Tibial nerve (tissue), 4 donors: ENCODE data around the gene NENF. TPM values are rescaled to one million over a fixed set of nuclear protein-coding genes. Genes with fewer than 3 reads are reported as not detected.

Experiments used
- DNase-seq, 2 donors: peaks; one replicate each; pipeline ENCODE4 v3.0.0-alpha.2; 2019; ENCODE audit warnings: low spot score in 2 of 2
- H3K27ac ChIP-seq, 4 donors: fragments of 200-600 bp; sonication (generic) in 3 of 4; one replicate each; pipeline ENCODE4 v1.5.1; 2017 to 2019; ENCODE audit warnings: mild to moderate bottlenecking in 1 of 4
- H3K27me3 ChIP-seq, 2 donors: fragments of 200-600 bp; sonication (generic) in 1 of 2; one replicate each; pipeline versions ENCODE4 v1.5.1 to v1.6.0; 2017 to 2019
- H3K36me3 ChIP-seq, 3 donors: fragments of 200-600 bp; sonication (generic); one replicate each; pipeline ENCODE4 v1.5.1; 2018 to 2019
- H3K4me1 ChIP-seq, 4 donors: fragments of 200-600 bp; sonication (generic) in 3 of 4; one replicate each; pipeline ENCODE4 v1.5.1; 2017 to 2019
- H3K4me3 ChIP-seq, 4 donors: fragments of 200-600 bp; sonication (generic) in 3 of 4; one replicate each; pipeline ENCODE4 v1.5.1; 2017 to 2019; ENCODE audit warnings: mild to moderate bottlenecking in 1 of 4, moderate library complexity in 1 of 4
- H3K9me3 ChIP-seq, 4 donors: fragments of 200-600 bp; sonication (generic) in 3 of 4; one replicate each; pipeline ENCODE4 v1.5.1; 2017 to 2019
- CTCF ChIP-seq, 5 experiments: fragments of 200-600 bp in 3 of 5; fragments of 450-650 bp in 2 of 5; sonication (generic) in 3 of 5; IDR thresholded peaks; one replicate each; pipeline ENCODE4 v1.5.1; 2016 to 2019; ENCODE audit warnings: antibody characterized with exemption in 5 of 5, mild to moderate bottlenecking in 3 of 5, moderate library complexity in 2 of 5
- EP300 ChIP-seq, 2 donors: sonication (generic); formaldehyde crosslinking; IDR thresholded peaks; one replicate each; pipeline ENCODE4 v1.6.1; 2017; ENCODE audit warnings: antibody characterized with exemption in 2 of 2, mild to moderate bottlenecking in 1 of 2
- POLR2A ChIP-seq, 2 donors: fragments of 450-650 bp; IDR thresholded peaks; one replicate each; pipeline ENCODE4 v1.6.1; 2017; ENCODE audit warnings: antibody characterized with exemption in 2 of 2, mild to moderate bottlenecking in 2 of 2, moderate library complexity in 2 of 2
- WGBS, 2 donors: methylation state at CpG; one replicate each; pipeline ENCODE4 v1.1.5; 2018; 5-methylcytosine and 5-hydroxymethylcytosine counted together
- total RNA-seq, 4 donors: library from RNA; depleted of rRNA; stranded (reverse); fragments of >200 nt; gene quantifications; one replicate each; pipeline ENCODE4 v1.1.0, GENCODE V29; 2016

The NENF gene
- total RNA-seq, 4 donors from 2014 or later: 164 to 211 (median 164) TPM

- H3K27me3 ChIP-seq: no peaks in the 10 kb centered on the region
- H3K4me3 ChIP-seq: no peak overlapping the region
- H3K9me3 ChIP-seq: no peaks in the 10 kb centered on the region
- peaks cover 0 to 40% (median 0%) of the 10 kb centered on the region in 3 donors for H3K36me3 ChIP-seq
- TF ChIP-seq EP300 (IDR thresholded peaks at IDR 0.05): no peak
- TF ChIP-seq POLR2A (IDR thresholded peaks at IDR 0.05): no peak
- no peak for TF ChIP-seq CTCF (IDR thresholded peaks at IDR 0.05)
- H3K27ac ChIP-seq: no peak overlapping the region
- DNase-seq: no peak
- peaks cover 0 to 11% (median 4%) of the 10 kb centered on the region in 4 donors for H3K4me1 ChIP-seq
- WGBS, 2 donors: 80 to 97% methylated on average over 3 of the region's 3 CpGs
These were observed 20.3 kb upstream of the NENF start for GRCh38 chr1:212412374-212412773.

- H3K27me3 ChIP-seq: no peaks in the 10 kb centered on the region
- no peaks in the 10 kb centered on the region for H3K9me3 ChIP-seq
- WGBS, 2 donors: 13 to 14% methylated on average over 21 of the region's 21 CpGs
- H3K36me3 ChIP-seq: peaks cover 0 to 25% (median 0%) of the 10 kb centered on the region in 3 donors
- peak overlapping the region in 1 of 4 donors; percentile 72 for H3K27ac ChIP-seq
- no peak for DNase-seq
- TF ChIP-seq CTCF (IDR thresholded peaks at IDR 0.05) (no peak), POLR2A (IDR thresholded peaks at IDR 0.05) (no peak), EP300 (IDR thresholded peaks at IDR 0.05) (no peak)
- H3K4me3 ChIP-seq: peak overlapping the region; percentile 67 to 93 (median 80)
- H3K4me1 ChIP-seq: peaks cover 0 to 11% (median 4%) of the 10 kb centered on the region in 4 donors
These were observed 18.8 kb upstream of the NENF start for GRCh38 chr1:212413902-212414327.

- Histone ChIP-seq H3K9me3 (no peaks in the 10 kb centered on the region), H3K27ac (peak within 1 kb of the TSS in 3 of 4 donors; percentile 50 to 73 (median 72))
- TF ChIP-seq EP300 (IDR thresholded peaks at IDR 0.05): peak in 1 of 2 donors; percentile 65
- TF ChIP-seq POLR2A (IDR thresholded peaks at IDR 0.05): peak in 1 of 2 donors; percentile 25
- TF ChIP-seq CTCF (IDR thresholded peaks at IDR 0.05): peak in 1 of 5 experiments; percentile 27
These were observed 18.2 kb upstream of the NENF start, which contains the start of gene PACC1 for GRCh38 chr1:212414328-212415106. TSS of gene PACC1 (minus strand) at chr1:212414886. CDS start at chr1:212414757, 129 bp downstream.

GRCh38 chr1:212415107-212415841, 17.4 kb upstream of the NENF start:
- H3K36me3 ChIP-seq: peaks cover 0 to 12% (median 0%) of the 10 kb centered on the region in 3 donors

More at GRCh38 chr1:212414328-212415106, 18.2 kb upstream of the NENF start, which contains the start of gene PACC1:
- DNase-seq: peak; percentile 59 to 76
- H3K4me3 ChIP-seq: peak within 1 kb of the TSS; percentile 67 to 93 (median 80)
- peaks cover 0 to 11% (median 4%) of the 10 kb centered on the region in 4 donors for H3K4me1 ChIP-seq
- 0% methylated on average over 70 to 73 of the region's 74 CpGs for WGBS, 2 donors
- H3K36me3 ChIP-seq: peaks cover 0 to 19% (median 0%) of the 10 kb centered on the region in 3 donors
- no peaks in the 10 kb centered on the region for H3K27me3 ChIP-seq

GRCh38 chr1:212421165-212421564, 11.6 kb upstream of the NENF start:
- DNase-seq: no peak
- H3K4me3 ChIP-seq: no peak overlapping the region
- no peak for TF ChIP-seq EP300 (IDR thresholded peaks at IDR 0.05)
- no peak for TF ChIP-seq CTCF (IDR thresholded peaks at IDR 0.05)
- H3K36me3 ChIP-seq: no peaks in the 10 kb centered on the region
- H3K9me3 ChIP-seq: no peaks in the 10 kb centered on the region
- WGBS, 2 donors: 78 to 82% methylated on average over 2 of the region's 2 CpGs
- H3K27ac ChIP-seq: no peak overlapping the region
- H3K27me3 ChIP-seq: no peaks in the 10 kb centered on the region
- H3K4me1 ChIP-seq: no peaks in the 10 kb centered on the region

More at GRCh38 chr1:212415107-212415841, 17.4 kb upstream of the NENF start:
- 57 to 64% methylated on average over 12 to 13 of the region's 13 CpGs for WGBS, 2 donors
- Histone ChIP-seq H3K4me1 (peaks cover 0 to 11% (median 4%) of the 10 kb centered on the region in 4 donors), H3K27ac (peak overlapping the region in 3 of 4 donors; percentile 50 to 73 (median 72)), H3K9me3 (no peaks in the 10 kb centered on the region), H3K27me3 (no peaks in the 10 kb centered on the region), H3K4me3 (peak overlapping the region; percentile 67 to 93 (median 80))
- no peak for TF ChIP-seq EP300 (IDR thresholded peaks at IDR 0.05)
- no peak for DNase-seq
